Cardiac muscle cell (in vitro differentiated cells and primary cell): Measurements from ENCODE around the gene CRIP2. TPM values are rescaled to one million over a fixed set of nuclear protein-coding genes. Genes with fewer than 3 reads are reported as not detected.

ENCODE experiments used
- DNase-seq, 2 donors: peaks; one replicate each; pipeline versions ENCODE4 v3.0.0 to v3.0.0-alpha.2; 2010 to 2017; ENCODE audit warnings: low read depth in 1 of 2, low spot score in 1 of 2
- H3K27ac ChIP-seq: fragments of 200-600 bp; sonication (generic); 2 replicates; pipeline ENCODE4 v1.5.1; 2016
- H3K27me3 ChIP-seq: fragments of 200-600 bp; sonication (generic); 2 replicates; pipeline ENCODE4 v1.6.0; 2016; ENCODE audit warnings: control low read depth
- H3K36me3 ChIP-seq: fragments of 200-600 bp; sonication (generic); 2 replicates; pipeline ENCODE4 v1.5.1; 2016; ENCODE audit warnings: control low read depth
- H3K4me1 ChIP-seq: fragments of 200-600 bp; sonication (generic); 2 replicates; pipeline ENCODE4 v1.8.1; 2017; ENCODE audit warnings: low read depth, mild to moderate bottlenecking, mixed run types
- H3K4me3 ChIP-seq: fragments of 200-600 bp; sonication (generic); 2 replicates; pipeline ENCODE4 v1.5.1; 2016; ENCODE audit warnings: mild to moderate bottlenecking
- H3K9me3 ChIP-seq: fragments of 200-600 bp; sonication (generic); 2 replicates; pipeline ENCODE4 v1.5.1; 2017; ENCODE audit warnings: low read depth, mild to moderate bottlenecking, control low read depth
- polyA plus RNA-seq: library from polyadenylated mRNA; unstranded; fragments of >200 nt; fragmentation: Nextera tagmentation; extraction: Ambion mirVana; gene quantifications from 2 replicates; pipeline ENCODE4 v1.2.1, GENCODE V29; 2016
- total RNA-seq: library from RNA; depleted of rRNA; stranded (reverse); fragments of >200 nt; gene quantifications from 2 replicates; pipeline ENCODE4 v1.2.3, GENCODE V29; 2016
- TF ChIP-seq, protein P1 (sequence below): IDR thresholded peaks from 2 replicates; pipeline ENCODE4 v1.5.1; 2012; ENCODE audit warnings: low read depth, mild to moderate bottlenecking, low read length

The CRIP2 gene, protein sequence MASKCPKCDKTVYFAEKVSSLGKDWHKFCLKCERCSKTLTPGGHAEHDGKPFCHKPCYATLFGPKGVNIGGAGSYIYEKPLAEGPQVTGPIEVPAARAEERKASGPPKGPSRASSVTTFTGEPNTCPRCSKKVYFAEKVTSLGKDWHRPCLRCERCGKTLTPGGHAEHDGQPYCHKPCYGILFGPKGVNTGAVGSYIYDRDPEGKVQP
- total RNA-seq = 804 and 1,173 TPM in 2 replicates
- 1,364 and 1,845 TPM in 2 replicates for polyA plus RNA-seq

DNA sequence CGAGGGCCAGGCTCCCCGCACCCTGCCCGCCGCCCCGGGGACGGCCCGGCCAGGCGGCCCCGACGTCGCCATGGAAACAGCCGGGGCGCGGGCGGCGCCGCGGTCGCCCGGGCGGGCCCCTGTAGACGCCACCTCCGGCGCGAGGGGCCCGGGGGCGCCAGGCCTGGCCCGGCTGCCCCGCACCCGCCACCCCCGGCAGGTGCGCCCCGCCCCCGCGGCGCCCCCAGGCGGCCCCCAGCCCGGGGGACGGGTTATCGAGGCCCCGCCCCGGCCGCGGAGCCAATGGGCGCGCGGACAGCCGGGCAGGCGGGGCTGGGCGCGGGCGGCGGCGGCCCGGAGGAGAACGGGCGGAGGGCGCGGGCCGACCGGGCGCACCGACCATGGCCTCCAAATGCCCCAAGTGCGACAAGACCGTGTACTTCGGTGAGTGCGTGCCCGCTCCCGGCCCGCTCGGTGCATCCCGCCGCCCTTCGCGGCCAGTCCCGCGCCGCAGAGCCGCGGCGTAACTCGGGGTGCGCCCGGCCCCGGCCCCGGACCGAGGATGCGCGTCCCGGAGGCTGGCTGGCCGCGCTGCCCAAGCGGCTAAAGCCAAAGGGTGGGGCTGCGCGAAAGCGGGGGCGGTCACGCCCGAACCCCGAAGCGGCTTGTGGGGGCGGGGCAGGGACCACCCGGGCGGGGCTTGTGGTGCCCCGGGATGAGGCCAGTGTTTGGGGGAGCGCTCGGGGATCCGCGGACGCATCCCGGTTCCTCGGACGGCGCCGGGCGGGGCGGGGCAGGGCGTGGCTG, at the start of gene CRIP2:
Gene CRIP2, plus strand, starts transcription at position 339 of the 786 bp plus-strand sequence. Its CDS starts 42 bp downstream, at position 381.
- Histone ChIP-seq H3K4me1 (peaks cover 64% of the 10 kb centered on the region), H3K9me3 (no peaks in the 10 kb centered on the region), H3K27me3 (peaks cover 14% of the 10 kb centered on the region), H3K36me3 (peaks cover 15% of the 10 kb centered on the region), H3K27ac (peak within 1 kb of the TSS; percentile 98), H3K4me3 (peak within 1 kb of the TSS; percentile 95)
- TF ChIP-seq, protein P1, sequence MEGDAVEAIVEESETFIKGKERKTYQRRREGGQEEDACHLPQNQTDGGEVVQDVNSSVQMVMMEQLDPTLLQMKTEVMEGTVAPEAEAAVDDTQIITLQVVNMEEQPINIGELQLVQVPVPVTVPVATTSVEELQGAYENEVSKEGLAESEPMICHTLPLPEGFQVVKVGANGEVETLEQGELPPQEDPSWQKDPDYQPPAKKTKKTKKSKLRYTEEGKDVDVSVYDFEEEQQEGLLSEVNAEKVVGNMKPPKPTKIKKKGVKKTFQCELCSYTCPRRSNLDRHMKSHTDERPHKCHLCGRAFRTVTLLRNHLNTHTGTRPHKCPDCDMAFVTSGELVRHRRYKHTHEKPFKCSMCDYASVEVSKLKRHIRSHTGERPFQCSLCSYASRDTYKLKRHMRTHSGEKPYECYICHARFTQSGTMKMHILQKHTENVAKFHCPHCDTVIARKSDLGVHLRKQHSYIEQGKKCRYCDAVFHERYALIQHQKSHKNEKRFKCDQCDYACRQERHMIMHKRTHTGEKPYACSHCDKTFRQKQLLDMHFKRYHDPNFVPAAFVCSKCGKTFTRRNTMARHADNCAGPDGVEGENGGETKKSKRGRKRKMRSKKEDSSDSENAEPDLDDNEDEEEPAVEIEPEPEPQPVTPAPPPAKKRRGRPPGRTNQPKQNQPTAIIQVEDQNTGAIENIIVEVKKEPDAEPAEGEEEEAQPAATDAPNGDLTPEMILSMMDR = no peak
- peak; percentile 55 to 89 for DNase-seq

GRCh38 chr14:105424861-105425260, 49.8 kb upstream of the CRIP2 start:
- no peak for DNase-seq
- no peaks in the 10 kb centered on the region for H3K36me3 ChIP-seq
- H3K9me3 ChIP-seq = no peaks in the 10 kb centered on the region
- no peaks in the 10 kb centered on the region for H3K27me3 ChIP-seq
- no peak overlapping the region for H3K27ac ChIP-seq
- TF ChIP-seq, protein P1 = no peak
- no peak overlapping the region for H3K4me3 ChIP-seq
- peaks cover 4% of the 10 kb centered on the region for H3K4me1 ChIP-seq

DNA sequence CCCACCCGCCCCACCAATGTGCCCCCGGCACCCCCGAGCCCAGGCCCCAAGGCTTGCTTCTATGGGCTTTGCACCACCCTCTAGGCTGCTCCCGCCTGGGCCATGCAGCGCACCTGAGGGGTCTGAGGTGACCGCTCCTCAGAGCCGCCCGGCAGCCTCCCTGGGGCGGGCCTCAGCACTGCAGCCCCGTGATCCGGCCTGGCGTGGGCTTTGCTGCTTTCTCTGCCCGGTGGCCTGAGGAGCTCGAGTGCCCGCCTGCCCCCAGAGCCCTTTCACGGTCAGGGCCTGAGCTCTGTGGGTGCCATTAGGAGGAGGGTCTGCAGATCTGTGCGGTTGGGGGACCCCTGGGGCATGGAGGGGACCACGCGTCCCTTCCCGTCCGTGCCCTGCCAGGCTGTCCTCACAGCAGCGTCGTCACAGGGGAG, 48.8 kb upstream of the CRIP2 start:
- TF ChIP-seq, protein P1 = no peak
- Histone ChIP-seq H3K27ac (no peak overlapping the region), H3K36me3 (no peaks in the 10 kb centered on the region), H3K27me3 (no peaks in the 10 kb centered on the region), H3K4me1 (peaks cover 4% of the 10 kb centered on the region), H3K4me3 (no peak overlapping the region), H3K9me3 (no peaks in the 10 kb centered on the region)
- no peak for DNase-seq

- DNase-seq = no peak
- H3K27ac ChIP-seq = no peak overlapping the region
- no peaks in the 10 kb centered on the region for H3K9me3 ChIP-seq
- H3K27me3 ChIP-seq = no peaks in the 10 kb centered on the region
- peaks cover 4% of the 10 kb centered on the region for H3K4me1 ChIP-seq
- H3K4me3 ChIP-seq = no peak overlapping the region
- TF ChIP-seq, protein P1 = no peak
- H3K36me3 ChIP-seq = no peaks in the 10 kb centered on the region
Observed at GRCh38 chr14:105426416-105427130, 48.0 kb upstream of the CRIP2 start.

DNA sequence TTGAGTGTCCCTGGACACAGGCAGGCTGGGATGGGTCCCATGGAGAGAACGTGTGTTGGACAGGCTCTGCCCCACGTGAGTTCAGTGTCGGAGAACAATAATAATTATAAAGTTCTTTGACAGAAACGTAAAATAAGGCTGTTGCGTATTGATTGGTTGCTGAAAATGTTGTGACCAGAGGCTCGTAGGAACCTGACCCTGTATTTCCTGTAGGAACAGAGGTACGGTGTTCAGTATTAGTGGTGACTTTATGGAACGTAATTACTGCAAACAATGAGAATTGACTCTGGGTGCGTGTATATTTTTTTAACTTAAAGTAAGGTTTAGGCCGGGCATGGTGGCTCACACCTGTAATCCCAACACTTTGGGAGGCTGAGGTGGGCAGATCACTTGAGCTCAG, 47.2 kb upstream of the CRIP2 start:
- Histone ChIP-seq H3K36me3 (no peaks in the 10 kb centered on the region), H3K4me3 (no peak overlapping the region), H3K27me3 (no peaks in the 10 kb centered on the region), H3K4me1 (no peaks in the 10 kb centered on the region), H3K9me3 (no peaks in the 10 kb centered on the region), H3K27ac (no peak overlapping the region)
- TF ChIP-seq, protein P1 = no peak
- DNase-seq = no peak
